Esophagus muscularis mucosa (tissue), 3 donors: ENCODE data around the gene DMWD.

Source experiments
- POLR2AphosphoS5 ChIP-seq, 2 donors: sonication (generic); formaldehyde crosslinking; IDR thresholded peaks; one replicate each; pipeline ENCODE4 v1.6.1; 2017; ENCODE audit warnings: antibody characterized with exemption in 2 of 2
- TF ChIP-seq, protein P1 (sequence below), 3 experiments: fragments of 200-600 bp in 2 of 3; fragments of 450-650 bp in 1 of 3; sonication (generic) in 2 of 3; IDR thresholded peaks; one replicate each; pipeline ENCODE4 v1.5.1; 2017 to 2019; ENCODE audit warnings: antibody characterized with exemption in 3 of 3, mild to moderate bottlenecking in 2 of 3, moderate library complexity in 1 of 3

- peak; percentile 63 to 74 for TF ChIP-seq POLR2AphosphoS5 (IDR thresholded peaks at IDR 0.05)
- TF ChIP-seq, protein P1, sequence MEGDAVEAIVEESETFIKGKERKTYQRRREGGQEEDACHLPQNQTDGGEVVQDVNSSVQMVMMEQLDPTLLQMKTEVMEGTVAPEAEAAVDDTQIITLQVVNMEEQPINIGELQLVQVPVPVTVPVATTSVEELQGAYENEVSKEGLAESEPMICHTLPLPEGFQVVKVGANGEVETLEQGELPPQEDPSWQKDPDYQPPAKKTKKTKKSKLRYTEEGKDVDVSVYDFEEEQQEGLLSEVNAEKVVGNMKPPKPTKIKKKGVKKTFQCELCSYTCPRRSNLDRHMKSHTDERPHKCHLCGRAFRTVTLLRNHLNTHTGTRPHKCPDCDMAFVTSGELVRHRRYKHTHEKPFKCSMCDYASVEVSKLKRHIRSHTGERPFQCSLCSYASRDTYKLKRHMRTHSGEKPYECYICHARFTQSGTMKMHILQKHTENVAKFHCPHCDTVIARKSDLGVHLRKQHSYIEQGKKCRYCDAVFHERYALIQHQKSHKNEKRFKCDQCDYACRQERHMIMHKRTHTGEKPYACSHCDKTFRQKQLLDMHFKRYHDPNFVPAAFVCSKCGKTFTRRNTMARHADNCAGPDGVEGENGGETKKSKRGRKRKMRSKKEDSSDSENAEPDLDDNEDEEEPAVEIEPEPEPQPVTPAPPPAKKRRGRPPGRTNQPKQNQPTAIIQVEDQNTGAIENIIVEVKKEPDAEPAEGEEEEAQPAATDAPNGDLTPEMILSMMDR (IDR thresholded peaks at IDR 0.05): peak in 1 of 3 experiments; percentile 4
Observed at GRCh38 chr19:45767881-45768654, 24.6 kb downstream of the DMWD start.
